ENCODE results near the gene CDK9. TPM values are rescaled to one million over a fixed set of nuclear protein-coding genes. Genes with fewer than 3 reads are reported as not detected.
A peak's percentile ranks its signal among the peaks of the same experiment; 100 is the strongest.

CDK9 gene
- total and polyA plus RNA-seq, 10 of the 15 experiments (the other 5 are each of a cell fraction or from before 2014, with no cell fraction given) = 7.3 to 92.6 (median 51.6) TPM

DNA sequence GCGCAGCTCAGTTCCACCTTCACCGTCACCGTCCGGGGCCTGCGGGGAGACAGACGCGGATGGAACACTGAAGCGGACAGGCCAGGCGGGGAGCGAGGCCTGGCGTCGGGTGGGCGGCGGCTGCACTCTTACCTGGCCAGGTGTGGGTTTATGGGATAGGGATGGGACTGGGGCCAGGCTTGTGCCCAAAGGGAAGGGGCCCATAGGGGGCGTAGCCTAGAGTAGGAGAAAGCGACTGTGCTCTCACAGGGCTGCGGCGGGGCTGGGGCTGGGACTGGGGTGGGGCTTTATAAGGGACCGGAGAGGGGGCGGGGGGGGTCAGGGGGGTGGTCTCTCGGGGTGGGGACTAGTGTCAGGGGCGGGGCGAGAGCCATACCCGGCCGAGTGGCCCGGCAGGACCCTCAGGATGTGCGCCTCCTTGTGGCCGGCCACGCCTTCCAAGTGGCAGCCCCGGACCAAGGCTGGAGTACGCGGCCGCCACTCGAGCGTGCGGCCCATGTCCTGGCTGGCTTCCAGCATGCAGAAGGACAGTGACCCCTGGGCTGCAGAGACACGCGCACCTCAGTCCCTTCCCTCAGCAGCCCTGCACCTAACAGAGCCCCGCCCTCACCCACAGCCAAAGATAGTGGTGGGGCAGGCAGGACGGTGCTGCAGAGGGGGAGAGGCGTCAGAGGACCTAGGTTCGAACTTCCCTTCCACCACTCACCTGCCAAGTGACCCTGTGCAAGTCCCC, 39.7 kb downstream of the CDK9 start:
- Histone ChIP-seq H2AFZ (ENCODE audit: control insufficient read depth, low read depth, low read length) (no peak overlapping the region), H3K9me3 (replicated peaks; ENCODE audit: control insufficient read depth, insufficient read depth, low read length) (no peaks in the 10 kb centered on the region), H4K20me1 (ENCODE audit: control insufficient read depth, insufficient read depth) (no peaks in the 10 kb centered on the region), H3K9ac (ENCODE audit: control insufficient read depth, insufficient read depth, low read length) (no peak overlapping the region), H3K4me2 (ENCODE audit: control insufficient read depth, insufficient read depth) (no peak overlapping the region), H3K4me1 (ENCODE audit: control insufficient read depth, insufficient read depth, low read length) (no peaks in the 10 kb centered on the region), H3K27me3 (replicated peaks in 1 of 2; ENCODE audit: control insufficient read depth in 2 of 2, insufficient read depth in 2 of 2, low read length in 1 of 2) (no peaks in the 10 kb centered on the region), H3K79me2 (ENCODE audit: control insufficient read depth, insufficient read depth, low read length) (no peaks in the 10 kb centered on the region), H3K36me3 (ENCODE audit: control insufficient read depth in 2 of 2, insufficient read depth in 2 of 2, low read length in 1 of 2) (no peaks in the 10 kb centered on the region), H3K27ac (ENCODE audit: control insufficient read depth, insufficient read depth) (no peak overlapping the region), H3K4me3 (no peak overlapping the region)
- TF ChIP-seq, protein P1, sequence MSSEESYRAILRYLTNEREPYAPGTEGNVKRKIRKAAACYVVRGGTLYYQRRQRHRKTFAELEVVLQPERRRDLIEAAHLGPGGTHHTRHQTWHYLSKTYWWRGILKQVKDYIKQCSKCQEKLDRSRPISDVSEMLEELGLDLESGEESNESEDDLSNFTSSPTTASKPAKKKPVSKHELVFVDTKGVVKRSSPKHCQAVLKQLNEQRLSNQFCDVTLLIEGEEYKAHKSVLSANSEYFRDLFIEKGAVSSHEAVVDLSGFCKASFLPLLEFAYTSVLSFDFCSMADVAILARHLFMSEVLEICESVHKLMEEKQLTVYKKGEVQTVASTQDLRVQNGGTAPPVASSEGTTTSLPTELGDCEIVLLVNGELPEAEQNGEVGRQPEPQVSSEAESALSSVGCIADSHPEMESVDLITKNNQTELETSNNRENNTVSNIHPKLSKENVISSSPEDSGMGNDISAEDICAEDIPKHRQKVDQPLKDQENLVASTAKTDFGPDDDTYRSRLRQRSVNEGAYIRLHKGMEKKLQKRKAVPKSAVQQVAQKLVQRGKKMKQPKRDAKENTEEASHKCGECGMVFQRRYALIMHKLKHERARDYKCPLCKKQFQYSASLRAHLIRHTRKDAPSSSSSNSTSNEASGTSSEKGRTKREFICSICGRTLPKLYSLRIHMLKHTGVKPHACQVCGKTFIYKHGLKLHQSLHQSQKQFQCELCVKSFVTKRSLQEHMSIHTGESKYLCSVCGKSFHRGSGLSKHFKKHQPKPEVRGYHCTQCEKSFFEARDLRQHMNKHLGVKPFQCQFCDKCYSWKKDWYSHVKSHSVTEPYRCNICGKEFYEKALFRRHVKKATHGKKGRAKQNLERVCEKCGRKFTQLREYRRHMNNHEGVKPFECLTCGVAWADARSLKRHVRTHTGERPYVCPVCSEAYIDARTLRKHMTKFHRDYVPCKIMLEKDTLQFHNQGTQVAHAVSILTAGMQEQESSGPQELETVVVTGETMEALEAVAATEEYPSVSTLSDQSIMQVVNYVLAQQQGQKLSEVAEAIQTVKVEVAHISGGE (CRISPR knock-in tag; IDR thresholded peaks at IDR 0.05) = no peak
- TF ChIP-seq NBN (IDR thresholded peaks at IDR 0.05) (no peak), BHLHE40 (IDR thresholded peaks at IDR 0.05; ENCODE audit: borderline replicate concordance in 1 of 2, low read depth in 2 of 2, low read length in 1 of 2) (no peak), RFX5 (IDR thresholded peaks at IDR 0.05; ENCODE audit: low read depth, low read length) (no peak), SMC3 (IDR thresholded peaks at IDR 0.05; ENCODE audit: borderline replicate concordance, low read length) (no peak), POLR2A (IDR thresholded peaks at IDR 0.05; ENCODE audit: low read depth, low read length) (peak; percentile 35; the same call in 1 of the 2 replicates), KDM1A (IDR thresholded peaks at IDR 0.05; ENCODE audit: borderline replicate concordance) (no peak)
- TF ChIP-seq, protein P2, sequence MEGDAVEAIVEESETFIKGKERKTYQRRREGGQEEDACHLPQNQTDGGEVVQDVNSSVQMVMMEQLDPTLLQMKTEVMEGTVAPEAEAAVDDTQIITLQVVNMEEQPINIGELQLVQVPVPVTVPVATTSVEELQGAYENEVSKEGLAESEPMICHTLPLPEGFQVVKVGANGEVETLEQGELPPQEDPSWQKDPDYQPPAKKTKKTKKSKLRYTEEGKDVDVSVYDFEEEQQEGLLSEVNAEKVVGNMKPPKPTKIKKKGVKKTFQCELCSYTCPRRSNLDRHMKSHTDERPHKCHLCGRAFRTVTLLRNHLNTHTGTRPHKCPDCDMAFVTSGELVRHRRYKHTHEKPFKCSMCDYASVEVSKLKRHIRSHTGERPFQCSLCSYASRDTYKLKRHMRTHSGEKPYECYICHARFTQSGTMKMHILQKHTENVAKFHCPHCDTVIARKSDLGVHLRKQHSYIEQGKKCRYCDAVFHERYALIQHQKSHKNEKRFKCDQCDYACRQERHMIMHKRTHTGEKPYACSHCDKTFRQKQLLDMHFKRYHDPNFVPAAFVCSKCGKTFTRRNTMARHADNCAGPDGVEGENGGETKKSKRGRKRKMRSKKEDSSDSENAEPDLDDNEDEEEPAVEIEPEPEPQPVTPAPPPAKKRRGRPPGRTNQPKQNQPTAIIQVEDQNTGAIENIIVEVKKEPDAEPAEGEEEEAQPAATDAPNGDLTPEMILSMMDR (IDR thresholded peaks at IDR 0.05 in 2 of 3, conservative IDR thresholded peaks at IDR 0.05 in 1 of 3; ENCODE audit: control insufficient read depth in 2 of 3, extremely low read depth in 1 of 3, insufficient read depth in 1 of 3, low read depth in 3 of 3, low read length in 3 of 3) = peak in 1 of 3 experiments; percentile 32; a peak in 1 of 6 replicates
- TF ChIP-seq, protein P3, sequence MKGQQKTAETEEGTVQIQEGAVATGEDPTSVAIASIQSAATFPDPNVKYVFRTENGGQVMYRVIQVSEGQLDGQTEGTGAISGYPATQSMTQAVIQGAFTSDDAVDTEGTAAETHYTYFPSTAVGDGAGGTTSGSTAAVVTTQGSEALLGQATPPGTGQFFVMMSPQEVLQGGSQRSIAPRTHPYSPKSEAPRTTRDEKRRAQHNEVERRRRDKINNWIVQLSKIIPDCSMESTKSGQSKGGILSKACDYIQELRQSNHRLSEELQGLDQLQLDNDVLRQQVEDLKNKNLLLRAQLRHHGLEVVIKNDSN (IDR thresholded peaks at IDR 0.05; ENCODE audit: borderline replicate concordance, extremely low read length, insufficient read depth, low read depth, low read length) = no peak
- intact Hi-C loops (cut with micrococcal nuclease; ENCODE audit: unreplicated experiment) (no loop called here), in situ Hi-C loops (cut with MboI) (no loop called here)
- ChIA-PET RAD21 (ENCODE audit: unreplicated experiment) (interaction anchor here (1.2 kb wide), 1 partner anchor 64 kb away, joined by 3 read pairs; no protein-coding TSS in a partner anchor), CTCF (interaction anchor here (0.6 to 1.2 kb wide), 2 partner anchors 153 to 883 kb away, joined by 3 read pairs; no protein-coding TSS in a partner anchor), POLR2A (no interaction called here), SMC1A (ENCODE audit: uncharacterized antibody, unreplicated experiment) (no interaction called here)
- BruUV-seq (replicated peaks) = no TSS peak
- DNase-seq (ENCODE audit: low read depth, low spot score) (no peak), ATAC-seq (peak; percentile 24; the same call in 1 of the 3 replicates), FAIRE-seq (no peak)
- WGBS (ENCODE audit: insufficient coverage, insufficient replicate concordance, low lambda C conversion rate, missing lambda C conversion rate) = 79% methylated on average over 29 of the region's 42 CpGs
